ENCODE data around the gene ANO1. TPM values are rescaled to one million over a fixed set of nuclear protein-coding genes. Genes with fewer than 3 reads are reported as not detected.

The ANO1 gene
- total RNA-seq, 1 experiment from 2014 or later, result 41.7 TPM

GRCh38 chr11:70090961-70091381 is 12.9 kb downstream of the ANO1 start:
- CTCF ChIA-PET, result no interaction called here
- Histone ChIP-seq H3K4me2 (ENCODE audit: low read length) (no peak overlapping the region), H3K9ac (ENCODE audit: low read length) (no peak overlapping the region), H3K27me3 (ENCODE audit: insufficient read depth, low read length) (no peaks in the 10 kb centered on the region), H2AFZ (ENCODE audit: low read depth, low read length, poor library complexity, severe bottlenecking) (no peak overlapping the region), H3K79me2 (ENCODE audit: insufficient read depth, low read length) (peaks cover 10% of the 10 kb centered on the region; the same call in 1 of the 2 replicates), H3K36me3 (ENCODE audit: control insufficient read depth in 1 of 2, insufficient read depth in 2 of 2, low read length in 2 of 2) (peaks cover 0 to 8% of the 10 kb centered on the region in 2 experiments; a peak in 1 of 4 replicates), H3K4me3 (replicated peaks in 1 of 2; ENCODE audit: low read depth in 1 of 2, low read length in 2 of 2) (no peak overlapping the region), H3K4me1 (ENCODE audit: control insufficient read depth in 1 of 2, insufficient read depth in 2 of 2, low read length in 2 of 2) (no peaks in the 10 kb centered on the region), H4K20me1 (ENCODE audit: insufficient read depth) (no peaks in the 10 kb centered on the region), H3K9me2 (ENCODE audit: insufficient read depth) (no peaks in the 10 kb centered on the region), H3K9me3 (ENCODE audit: control insufficient read depth in 1 of 2, insufficient read depth in 1 of 2, low read depth in 1 of 2, low read length in 2 of 2) (no peaks in the 10 kb centered on the region), H3K27ac (ENCODE audit: low read depth, low read length) (no peak overlapping the region)
- POLR2A ChIA-PET, result no interaction called here
- DNase-seq (ENCODE audit: low read depth, low spot score) (no peak), ATAC-seq (no peak)
- no TSS peak for BruUV-seq (replicated peaks)
- RAD21 ChIA-PET (ENCODE audit: low non-redundant PET in 1 of 2, low total read pairs in 2 of 2, uncharacterized antibody in 2 of 2, unreplicated experiment in 2 of 2), result no interaction called here
- no peak for TF ChIP-seq SIN3A (IDR thresholded peaks at IDR 0.05; ENCODE audit: low read depth)
- no peak for TF ChIP-seq EZH2phosphoT487 (IDR thresholded peaks at IDR 0.05; ENCODE audit: borderline replicate concordance)
- no peak for TF ChIP-seq RAD21 (IDR thresholded peaks at IDR 0.05; ENCODE audit: low read depth)
- TF ChIP-seq SP1 (IDR thresholded peaks at IDR 0.05; ENCODE audit: low read depth), result no peak
- no peak for TF ChIP-seq FOSL1 (IDR thresholded peaks at IDR 0.05; ENCODE audit: low read depth)
- TF ChIP-seq SRF (IDR thresholded peaks at IDR 0.05; ENCODE audit: low read depth), result no peak
- TF ChIP-seq, protein P1, sequence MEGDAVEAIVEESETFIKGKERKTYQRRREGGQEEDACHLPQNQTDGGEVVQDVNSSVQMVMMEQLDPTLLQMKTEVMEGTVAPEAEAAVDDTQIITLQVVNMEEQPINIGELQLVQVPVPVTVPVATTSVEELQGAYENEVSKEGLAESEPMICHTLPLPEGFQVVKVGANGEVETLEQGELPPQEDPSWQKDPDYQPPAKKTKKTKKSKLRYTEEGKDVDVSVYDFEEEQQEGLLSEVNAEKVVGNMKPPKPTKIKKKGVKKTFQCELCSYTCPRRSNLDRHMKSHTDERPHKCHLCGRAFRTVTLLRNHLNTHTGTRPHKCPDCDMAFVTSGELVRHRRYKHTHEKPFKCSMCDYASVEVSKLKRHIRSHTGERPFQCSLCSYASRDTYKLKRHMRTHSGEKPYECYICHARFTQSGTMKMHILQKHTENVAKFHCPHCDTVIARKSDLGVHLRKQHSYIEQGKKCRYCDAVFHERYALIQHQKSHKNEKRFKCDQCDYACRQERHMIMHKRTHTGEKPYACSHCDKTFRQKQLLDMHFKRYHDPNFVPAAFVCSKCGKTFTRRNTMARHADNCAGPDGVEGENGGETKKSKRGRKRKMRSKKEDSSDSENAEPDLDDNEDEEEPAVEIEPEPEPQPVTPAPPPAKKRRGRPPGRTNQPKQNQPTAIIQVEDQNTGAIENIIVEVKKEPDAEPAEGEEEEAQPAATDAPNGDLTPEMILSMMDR (IDR thresholded peaks at IDR 0.05 in 2 of 3, conservative IDR thresholded peaks at IDR 0.05 in 1 of 3; ENCODE audit: borderline replicate concordance in 1 of 3, insufficient read depth in 1 of 3, low read depth in 2 of 3, low read length in 2 of 3), result no peak
- TF ChIP-seq POLR2AphosphoS5 (IDR thresholded peaks at IDR 0.05; ENCODE audit: low read depth, low read length), result no peak
- no peak for TF ChIP-seq POLR2A (IDR thresholded peaks at IDR 0.05; ENCODE audit: borderline replicate concordance, extremely low read depth, insufficient read depth, insufficient read length)
- TF ChIP-seq ZFX (IDR thresholded peaks at IDR 0.05), result no peak
- no peak for TF ChIP-seq TCF7L2 (IDR thresholded peaks at IDR 0.05; ENCODE audit: borderline replicate concordance, extremely low read depth, insufficient read depth, insufficient read length)
- no peak for TF ChIP-seq EGR1 (IDR thresholded peaks at IDR 0.05; ENCODE audit: low read depth)
- intact Hi-C loops (cut with micrococcal nuclease), result no loop called here

Measured in HCT116 (cell line).